Kidney tubule cell (primary cell): ENCODE results near the gene TMEM89.

Experiments
- DNase-seq: peaks from one replicate; pipeline ENCODE4 v3.0.0-alpha.2; 2018; ENCODE audit warnings: low spot score

The TMEM89 gene

GRCh38 chr3:48614044-48614443, 7.5 kb downstream of the TMEM89 start:
- DNase-seq = peak; percentile 49

- DNase-seq = no peak
Measured at GRCh38 chr3:48612309-48612708, 9.3 kb downstream of the TMEM89 start.

DNA sequence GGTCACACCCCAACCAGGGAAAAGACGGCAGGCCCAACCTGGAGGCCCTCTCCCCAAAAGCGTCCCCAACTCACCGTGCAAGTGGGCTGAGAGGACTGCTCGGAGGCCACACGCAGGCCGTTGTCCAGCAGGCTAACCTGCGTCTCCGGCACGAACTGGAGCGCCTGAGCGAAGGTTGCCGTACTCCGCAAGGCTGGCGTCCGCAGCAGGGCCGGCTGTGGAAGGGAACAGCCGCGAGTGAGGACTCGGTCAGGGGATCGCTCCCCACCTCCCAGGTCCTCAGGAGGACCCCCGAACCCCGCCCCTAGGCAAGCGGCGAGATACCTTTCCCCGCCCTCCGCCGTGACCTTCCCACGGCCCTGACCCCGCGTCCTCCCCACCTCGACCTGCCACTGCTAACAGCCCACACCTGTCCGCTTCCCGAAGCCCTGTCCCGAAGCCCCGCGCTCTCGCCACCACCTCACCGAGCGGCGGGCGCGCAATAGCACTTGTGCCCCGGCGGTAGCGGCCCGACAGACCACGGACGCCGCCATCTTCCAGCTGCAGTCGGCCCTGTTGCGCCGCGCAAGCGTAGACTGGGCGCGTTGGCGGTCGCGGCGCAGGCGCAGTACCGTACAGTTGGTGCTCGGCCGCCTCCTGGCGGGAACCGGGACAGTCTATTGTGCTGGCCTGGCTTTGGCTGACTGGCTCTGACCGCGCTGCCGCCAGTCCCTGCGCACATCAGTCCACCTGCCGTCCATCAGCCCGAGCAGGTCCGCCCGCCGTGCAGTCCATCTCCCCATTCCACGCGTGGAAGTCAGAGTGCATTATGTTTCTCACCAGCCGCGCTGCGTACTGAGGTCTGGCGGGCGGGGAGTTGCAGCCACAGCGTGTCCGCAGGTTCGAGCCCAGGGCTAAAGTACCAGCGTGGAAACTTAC, 12.2 kb downstream of the TMEM89 start, which contains the start of gene UQCRC1:
TSS of gene UQCRC1 (minus strand) at position 559 of the 918 bp plus-strand sequence. CDS start at position 533, 26 bp downstream.
- peak; percentile 94 for DNase-seq

- no peak for DNase-seq
Measured at GRCh38 chr3:48607519-48607918, 14.1 kb downstream of the TMEM89 start.

- no peak for DNase-seq
Measured at GRCh38 chr3:48601622-48601994, 20.0 kb downstream of the TMEM89 start.

- no peak for DNase-seq
Measured at GRCh38 chr3:48600711-48601621, 20.6 kb downstream of the TMEM89 start.

GRCh38 chr3:48599509-48600285, 21.9 kb downstream of the TMEM89 start:
- no peak for DNase-seq

GRCh38 chr3:48599077-48599501, 22.5 kb downstream of the TMEM89 start:
- no peak for DNase-seq

DNA sequence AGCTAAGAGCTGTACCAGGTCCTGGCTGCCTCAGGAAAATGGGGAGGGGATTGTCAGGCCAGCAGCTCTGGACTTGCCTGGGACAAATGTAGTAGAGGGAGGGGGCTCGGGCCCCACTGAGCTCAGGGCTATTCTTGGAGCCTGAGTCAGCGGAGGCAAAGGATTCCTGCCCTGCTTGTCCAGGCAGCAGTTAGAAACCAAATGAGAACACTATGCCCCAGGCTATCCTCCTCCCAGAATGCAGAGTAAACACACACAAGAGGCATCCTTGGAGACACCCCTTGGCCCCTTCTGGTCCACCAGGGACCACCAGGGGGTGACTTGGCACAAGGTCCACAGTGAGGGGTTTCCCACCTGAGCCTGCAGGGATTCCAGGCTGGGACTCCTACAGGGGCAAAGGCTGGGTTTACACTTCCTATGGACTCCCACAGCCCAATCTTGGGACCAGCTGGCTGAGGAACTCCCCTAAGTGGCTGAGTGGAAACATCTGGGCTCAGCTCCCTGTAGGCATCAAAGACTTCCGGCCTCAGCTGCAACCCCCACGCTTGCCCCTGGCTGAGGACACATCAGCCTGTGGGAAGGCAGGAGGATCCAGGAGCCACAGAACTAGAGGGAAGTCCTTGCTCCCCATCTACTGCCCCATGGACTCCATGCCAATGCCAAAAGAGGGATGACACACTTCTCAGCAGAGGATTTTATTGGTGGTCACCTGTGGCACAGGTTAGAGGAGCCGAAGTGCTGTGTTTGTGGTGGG, 23.1 kb downstream of the TMEM89 start:
- DNase-seq = peak; percentile 55

DNA sequence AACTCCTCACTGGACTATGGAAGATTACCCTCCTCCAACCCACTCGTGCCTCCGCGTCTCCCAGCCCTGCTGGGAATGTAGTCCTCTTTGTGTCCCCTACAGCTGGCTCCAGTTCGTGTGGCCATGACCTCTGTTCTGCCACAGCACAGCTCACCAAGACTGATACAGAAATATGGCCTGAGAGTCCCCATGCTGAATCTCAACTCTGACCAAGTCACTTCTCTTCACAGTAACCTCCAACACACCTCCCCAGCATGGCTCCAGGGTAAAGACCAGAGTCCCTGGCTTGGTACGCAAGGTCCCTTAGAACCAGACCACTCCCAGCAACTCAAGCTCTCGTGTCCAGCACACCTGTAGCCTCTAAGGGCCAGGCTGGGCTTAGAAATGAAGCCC, 24.2 kb downstream of the TMEM89 start:
- no peak for DNase-seq

GRCh38 chr3:48596676-48597407, 24.7 kb downstream of the TMEM89 start:
- no peak for DNase-seq

DNA sequence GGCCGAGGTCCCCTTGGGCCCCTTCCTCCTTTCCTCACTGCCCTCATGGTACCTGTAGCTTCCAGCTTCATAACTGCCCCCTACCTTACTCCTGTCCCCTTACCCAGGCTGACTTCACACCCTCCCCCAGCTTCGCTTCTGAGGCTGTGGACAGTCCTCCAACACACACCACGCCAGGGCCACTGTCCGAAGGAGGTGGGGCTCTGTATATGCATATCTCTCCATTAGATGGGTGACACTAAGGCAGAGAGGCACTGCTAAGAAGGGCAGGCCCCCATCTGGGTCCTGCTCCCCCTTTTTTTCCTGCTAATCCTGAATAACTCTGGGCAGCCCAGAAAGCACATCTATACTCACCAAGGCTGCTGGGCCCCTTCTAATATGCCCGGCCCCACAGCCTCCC, 25.4 kb downstream of the TMEM89 start:
- no peak for DNase-seq

DNA sequence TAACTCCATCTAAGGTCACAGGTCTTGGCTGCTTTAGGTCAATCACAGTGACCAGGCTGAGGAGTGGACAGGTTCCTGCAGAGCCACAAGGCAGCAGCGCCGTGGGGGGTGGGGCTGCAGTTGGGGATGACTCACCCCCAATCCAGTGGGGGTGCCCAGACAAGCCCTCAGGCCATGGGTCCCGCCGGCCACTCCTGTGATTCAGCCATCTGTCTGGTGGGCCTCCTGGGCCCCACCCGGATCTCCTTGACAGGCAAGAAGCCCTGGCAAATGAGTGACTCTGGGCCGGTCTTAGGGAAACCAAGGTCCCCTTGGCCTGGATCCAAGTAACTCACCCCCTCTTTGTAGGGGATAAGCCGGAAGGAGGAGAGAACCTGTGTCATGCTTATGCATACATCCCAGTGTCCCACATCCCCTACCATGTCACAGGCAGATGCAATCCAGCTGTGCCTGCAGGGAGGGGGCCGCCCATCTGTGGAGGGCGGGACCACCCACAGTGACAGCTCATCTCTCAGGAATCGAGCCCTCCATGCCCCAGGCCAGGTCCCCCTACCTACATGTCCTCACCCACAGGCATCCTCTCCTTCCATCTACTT, 25.9 kb downstream of the TMEM89 start:
- DNase-seq = peak; percentile 99

- DNase-seq = no peak
Measured at GRCh38 chr3:48595075-48595525, 26.5 kb downstream of the TMEM89 start, which contains the start of gene COL7A1. TSS of gene COL7A1 (minus strand) at chr3:48595329. CDS start at chr3:48595159, 170 bp downstream.

DNA sequence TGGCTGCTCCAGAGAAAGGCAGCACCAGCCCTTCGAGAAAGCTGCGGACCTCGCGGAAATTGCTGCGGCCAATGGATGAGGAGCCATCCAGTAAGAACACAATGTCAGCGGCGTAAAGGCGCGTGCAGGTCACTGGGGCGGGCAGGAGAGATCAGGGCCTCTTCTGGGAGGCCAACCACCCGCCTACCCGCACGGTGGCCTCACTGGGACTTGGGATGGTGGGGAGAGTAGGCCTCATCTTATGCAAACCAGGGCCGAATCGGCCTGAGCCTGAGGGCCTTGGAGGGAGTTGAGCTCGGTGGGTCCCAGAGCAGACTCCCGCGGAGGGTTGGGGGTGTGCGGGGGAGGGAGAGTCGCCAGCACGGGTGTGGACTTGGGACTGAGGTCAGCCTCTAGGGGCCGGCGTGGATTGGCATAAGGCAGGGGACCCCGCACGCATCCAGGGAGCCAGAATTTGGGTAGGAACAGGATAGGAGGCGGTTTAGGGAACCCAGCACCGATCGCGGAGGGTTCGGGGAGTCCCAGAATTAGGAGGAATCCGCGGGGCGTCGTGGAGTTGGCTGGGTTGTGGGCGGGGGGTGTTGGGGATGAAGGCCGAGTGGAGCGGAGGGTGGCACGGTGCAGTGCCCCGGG, 27.0 kb downstream of the TMEM89 start:
- peak; percentile 35 for DNase-seq

- no peak for DNase-seq
Measured at GRCh38 chr3:48593337-48593736, 28.2 kb downstream of the TMEM89 start.

- DNase-seq = peak; percentile 42
Measured at GRCh38 chr3:48592519-48593087, 29.0 kb downstream of the TMEM89 start.

DNA sequence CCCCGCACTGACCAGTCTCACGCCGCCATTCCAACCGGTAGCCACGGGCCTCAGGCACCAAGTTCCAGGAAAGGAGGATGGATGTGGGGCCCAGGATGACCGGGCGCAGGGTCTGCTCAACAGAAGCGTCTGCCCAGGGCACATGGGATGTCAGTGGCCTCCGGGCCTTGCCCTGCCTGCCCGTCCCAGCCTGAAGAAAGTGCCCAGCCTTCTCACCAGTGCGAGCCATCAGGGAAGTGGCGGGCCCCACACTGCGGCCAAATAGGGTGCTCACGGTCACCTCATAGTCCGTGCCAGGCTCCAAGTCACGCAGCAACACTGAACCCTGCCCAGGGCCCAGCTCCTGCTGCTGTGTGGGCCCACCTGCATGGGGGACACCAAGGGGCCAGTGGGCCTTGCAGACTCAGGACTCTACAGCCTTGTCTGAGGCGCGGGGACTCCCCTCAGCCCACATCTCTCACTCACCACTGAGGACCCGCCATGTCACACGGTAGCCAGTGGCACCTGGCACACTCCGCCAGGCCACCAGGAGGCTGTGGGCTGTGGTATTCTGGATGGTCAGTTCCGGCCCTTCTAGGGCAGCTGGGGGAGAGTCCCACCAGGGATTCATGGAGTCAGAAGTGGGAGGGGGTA, 29.6 kb downstream of the TMEM89 start:
- DNase-seq = no peak
